CD4-positive, alpha-beta T cell (primary cell): ENCODE measurements around the gene DLGAP5. TPM values are rescaled to one million over a fixed set of nuclear protein-coding genes. Genes with fewer than 3 reads are reported as not detected.

Experiments
- ATAC-seq: fragments of 200-7000 bp; cut with Tn5 transposase; one replicate; pipeline ENCODE4 v1.10.0; 2022; ENCODE audit warnings: mild to moderate bottlenecking; ENCODE audit not compliant: poor library complexity
- CTCF ChIA-PET: fragments of 350-600 bp; sonication (Branson Sonifier 250); formaldehyde crosslinking; loops from one replicate; lab custom pipeline; 2021; ENCODE audit warnings: antibody characterized with exemption, inconsistent platforms; lab: Charles Lee
- POLR2A ChIA-PET: fragments of 350-600 bp; sonication (Branson Sonifier 250); formaldehyde crosslinking; loops from one replicate; lab custom pipeline; 2021; ENCODE audit warnings: antibody characterized with exemption, inconsistent platforms; lab: Charles Lee
- DNase-seq, 14 experiments: peaks; one replicate each; pipeline ENCODE4 v3.0.0-alpha.2; 2013 to 2020; ENCODE audit warnings: mixed read lengths in 2 of 14
- H3K27ac ChIP-seq, 2 donors: one replicate each; pipeline versions ENCODE4 v1.5.1 to v1.7.0; 2013; ENCODE audit warnings: low read length in 2 of 2, low read depth in 1 of 2, mild to moderate bottlenecking in 1 of 2
- H3K27me3 ChIP-seq, 2 experiments: 1 replicate in 1 of 2; 2 replicates in 1 of 2; pipeline versions ENCODE4 v1.6.1 to v1.7.0; 2013; ENCODE audit warnings: low read length in 2 of 2, control low read depth in 1 of 2, mild to moderate bottlenecking in 1 of 2, moderate library complexity in 1 of 2; ENCODE audit not compliant: insufficient read depth in 2 of 2, control insufficient read depth in 1 of 2
- H3K36me3 ChIP-seq: one replicate; pipeline ENCODE4 v1.6.1; 2013; ENCODE audit warnings: low read length, control low read depth; ENCODE audit not compliant: insufficient read depth
- H3K4me1 ChIP-seq: one replicate; pipeline ENCODE4 v1.6.1; 2013; ENCODE audit warnings: low read length, control low read depth; ENCODE audit not compliant: insufficient read depth
- H3K4me3 ChIP-seq: one replicate; pipeline ENCODE4 v1.5.1; 2013; ENCODE audit warnings: mild to moderate bottlenecking, low read length, moderate library complexity
- H3K9me3 ChIP-seq, 2 experiments: 1 replicate in 1 of 2; 2 replicates in 1 of 2; pipeline versions ENCODE4 v1.6.1 to v1.7.0; 2013; ENCODE audit warnings: low read length in 2 of 2, mild to moderate bottlenecking in 2 of 2, control low read depth in 1 of 2, moderate library complexity in 1 of 2; ENCODE audit not compliant: control insufficient read depth in 1 of 2, insufficient read depth in 1 of 2
- H3K27ac Mint-ChIP-seq: one replicate; pipeline ENCODE4 v1.8.0; 2020; ENCODE audit warnings: mixed read lengths
- H3K27me3 Mint-ChIP-seq: one replicate; pipeline ENCODE4 v1.8.0; 2021; ENCODE audit warnings: mixed read lengths
- H3K36me3 Mint-ChIP-seq: one replicate; pipeline ENCODE4 v1.8.0; 2021; ENCODE audit warnings: low read depth, mixed read lengths
- H3K4me1 Mint-ChIP-seq: one replicate; pipeline ENCODE4 v1.8.0; 2021; ENCODE audit warnings: low read depth, mixed read lengths
- H3K4me3 Mint-ChIP-seq: one replicate; pipeline ENCODE4 v1.8.0; 2020; ENCODE audit warnings: mild to moderate bottlenecking, mixed read lengths
- H3K9me3 Mint-ChIP-seq: one replicate; pipeline ENCODE4 v1.8.0; 2020; ENCODE audit warnings: mixed read lengths
- CTCF ChIP-seq: fragments of 200-600 bp; IDR thresholded peaks from one replicate; pipeline ENCODE4 v1.8.0; 2022; ENCODE audit warnings: antibody characterized with exemption, mild to moderate bottlenecking
- intact Hi-C, 2 experiments: fragments of 100-400 bp; cut with DNase I in 1 of 2; cut with micrococcal nuclease in 1 of 2; formaldehyde crosslinking; loops; one replicate each; pipeline versions ENCODE4 v1.15.1 to v1.9.0; 2023 to 2025; cut with DNase I, micrococcal nuclease
- total RNA-seq, 174 experiments: library from RNA in 2 of 174; stranded (reverse) in 2 of 174; gene quantifications; one replicate each; pipeline ENCODE4 v1.2.3 and lab custom pipeline; 2021 to 2026

DLGAP5 gene
- total RNA-seq, 2 experiments from 2014 or later: 0.25 TPM; not detected in 1

GRCh38 chr14:55146425-55146824 is 45.0 kb downstream of the DLGAP5 start:
- no peak for ATAC-seq
- H3K27ac ChIP-seq: no peak overlapping the region
- Mint-ChIP-seq H3K4me3 (no peak overlapping the region), H3K4me1 (no peaks in the 10 kb centered on the region), H3K27me3 (no peaks in the 10 kb centered on the region), H3K9me3 (no peaks in the 10 kb centered on the region), H3K27ac (no peak overlapping the region), H3K36me3 (no peaks in the 10 kb centered on the region)
- DNase-seq: no peak
- no peaks in the 10 kb centered on the region for H3K27me3 ChIP-seq
- ChIA-PET CTCF (interaction anchor here (0.5 kb wide), 1 partner anchor 57 kb away, joined by 3 read pairs; no protein-coding TSS in a partner anchor), POLR2A (no interaction called here)
- H3K36me3 ChIP-seq: peaks cover 3% of the 10 kb centered on the region
- intact Hi-C loops: no loop called here
- H3K4me1 ChIP-seq: no peaks in the 10 kb centered on the region
- no peak for TF ChIP-seq CTCF
- no peaks in the 10 kb centered on the region for H3K9me3 ChIP-seq
- H3K4me3 ChIP-seq: no peak overlapping the region

GRCh38 chr14:55142466-55142865 is 48.9 kb downstream of the DLGAP5 start:
- Histone ChIP-seq H3K36me3 (peaks cover 18% of the 10 kb centered on the region), H3K9me3 (no peaks in the 10 kb centered on the region), H3K27me3 (no peaks in the 10 kb centered on the region), H3K27ac (no peak overlapping the region), H3K4me3 (no peak overlapping the region), H3K4me1 (no peaks in the 10 kb centered on the region)
- Mint-ChIP-seq H3K36me3 (no peaks in the 10 kb centered on the region), H3K4me1 (no peaks in the 10 kb centered on the region), H3K27ac (no peak overlapping the region), H3K4me3 (no peak overlapping the region), H3K27me3 (no peaks in the 10 kb centered on the region), H3K9me3 (no peaks in the 10 kb centered on the region)
- no peak for ATAC-seq
- no peak for DNase-seq
- ChIA-PET CTCF (interaction anchor here (1.1 kb wide), 1 partner anchor 14 kb away, joined by 3 read pairs; no protein-coding TSS in a partner anchor), POLR2A (interaction anchor here (0.5 kb wide), 1 partner anchor 12 kb away, joined by 3 read pairs; no protein-coding TSS in a partner anchor)
- intact Hi-C loops: no loop called here
- no peak for TF ChIP-seq CTCF

- POLR2A ChIA-PET: interaction anchor here (0.5 kb wide), 1 partner anchor 12 kb away, joined by 3 read pairs; no protein-coding TSS in a partner anchor
These were observed 49.6 kb downstream of the DLGAP5 start for GRCh38 chr14:55141825-55142224.

More at GRCh38 chr14:55141825-55142224, 49.6 kb downstream of the DLGAP5 start:
- H3K9me3 Mint-ChIP-seq: no peaks in the 10 kb centered on the region
- H3K27ac Mint-ChIP-seq: no peak overlapping the region
- intact Hi-C loops: no loop called here
- peaks cover 18% of the 10 kb centered on the region for H3K36me3 ChIP-seq
- no peak overlapping the region for H3K4me3 ChIP-seq
- H3K4me1 Mint-ChIP-seq: no peaks in the 10 kb centered on the region
- no peak overlapping the region for H3K27ac ChIP-seq
- no peak for TF ChIP-seq CTCF
- H3K4me3 Mint-ChIP-seq: no peak overlapping the region
- CTCF ChIA-PET: interaction anchor here (1.1 kb wide), 1 partner anchor 14 kb away, joined by 3 read pairs; no protein-coding TSS in a partner anchor
- H3K4me1 ChIP-seq: no peaks in the 10 kb centered on the region
- ATAC-seq (no peak), DNase-seq (no peak)
- H3K27me3 Mint-ChIP-seq: no peaks in the 10 kb centered on the region
- no peaks in the 10 kb centered on the region for H3K27me3 ChIP-seq
- no peaks in the 10 kb centered on the region for H3K36me3 Mint-ChIP-seq
- no peaks in the 10 kb centered on the region for H3K9me3 ChIP-seq
